Heart left ventricle (tissue), 13 donors: Measurements from ENCODE around the gene UVRAG.

ENCODE experiments used
- POLR2A ChIP-seq, 2 donors: fragments of 450-650 bp; IDR thresholded peaks; one replicate each; pipeline ENCODE4 v1.6.1; 2017; ENCODE audit warnings: antibody characterized with exemption in 2 of 2, mild to moderate bottlenecking in 2 of 2, moderate library complexity in 2 of 2
- TF ChIP-seq, protein P1 (sequence below), 12 donors: fragments of 200-600 bp; sonication (generic) in 4 of 12; IDR thresholded peaks; one replicate each; pipeline versions ENCODE4 v1.5.0 to v1.8.0; 2018 to 2022; ENCODE audit warnings: antibody characterized with exemption in 12 of 12, mild to moderate bottlenecking in 5 of 12
- donor health status: ischemic (EF 13 %, LVEDD 7.1; RV severe dilation, severe dysfunction).
- donor health status: DM: no; HTN: yes; CAD: no.
- donor health status: DM: no; HTN: no; CAD: no.
- donor health status: ischemic (EF 25% LVEDD 6.9; RV normal size, moderate dysfunction).
- donor health status: ischemic (EF 25% LVEDD 5.7; RV mildly dilated, moderate dysfunction).
- donor health status: ischemic (EF 35%, LVEDD 5.7; RV mildly dilated, moderate dysfunction).
- donor health status: nonischemic (EF 11% LVEDD 7.7; RV severe dilation, severe dysfunction).
- donor health status: DM: yes; HTN: yes; CAD: no.
- donor health status: PGD.
- donor health status: ischemic (EF 29% LVEDD 5.4; RV normal size, mild dysfunction).
- donor health status: nonischemic (EF 23%, LVEDD 6.1; RV moderate dilation, normal function).

DNA sequence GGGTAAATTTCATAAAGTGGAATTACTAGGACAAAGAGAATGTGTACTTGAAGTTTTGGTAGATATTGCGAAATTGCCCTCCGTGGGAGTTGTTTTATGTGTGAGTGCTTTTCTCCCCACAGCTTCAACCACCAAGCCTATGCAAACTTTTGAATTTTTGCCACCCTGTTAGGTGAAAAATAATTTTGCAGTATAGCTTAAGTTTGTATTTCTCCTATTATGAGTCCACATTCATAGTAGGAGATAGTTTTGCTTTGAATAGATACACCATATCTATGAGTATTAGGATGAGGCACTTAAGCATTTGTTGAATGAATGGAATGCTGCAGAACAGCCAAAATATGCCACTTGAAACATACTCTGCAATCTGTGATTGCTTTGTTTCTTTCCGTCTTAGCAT lies 43.6 kb downstream of the UVRAG start:
- TF ChIP-seq, protein P1, sequence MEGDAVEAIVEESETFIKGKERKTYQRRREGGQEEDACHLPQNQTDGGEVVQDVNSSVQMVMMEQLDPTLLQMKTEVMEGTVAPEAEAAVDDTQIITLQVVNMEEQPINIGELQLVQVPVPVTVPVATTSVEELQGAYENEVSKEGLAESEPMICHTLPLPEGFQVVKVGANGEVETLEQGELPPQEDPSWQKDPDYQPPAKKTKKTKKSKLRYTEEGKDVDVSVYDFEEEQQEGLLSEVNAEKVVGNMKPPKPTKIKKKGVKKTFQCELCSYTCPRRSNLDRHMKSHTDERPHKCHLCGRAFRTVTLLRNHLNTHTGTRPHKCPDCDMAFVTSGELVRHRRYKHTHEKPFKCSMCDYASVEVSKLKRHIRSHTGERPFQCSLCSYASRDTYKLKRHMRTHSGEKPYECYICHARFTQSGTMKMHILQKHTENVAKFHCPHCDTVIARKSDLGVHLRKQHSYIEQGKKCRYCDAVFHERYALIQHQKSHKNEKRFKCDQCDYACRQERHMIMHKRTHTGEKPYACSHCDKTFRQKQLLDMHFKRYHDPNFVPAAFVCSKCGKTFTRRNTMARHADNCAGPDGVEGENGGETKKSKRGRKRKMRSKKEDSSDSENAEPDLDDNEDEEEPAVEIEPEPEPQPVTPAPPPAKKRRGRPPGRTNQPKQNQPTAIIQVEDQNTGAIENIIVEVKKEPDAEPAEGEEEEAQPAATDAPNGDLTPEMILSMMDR (IDR thresholded peaks at IDR 0.05), result no peak
- no peak for TF ChIP-seq POLR2A (IDR thresholded peaks at IDR 0.05)
